Mesothelial cell of epicardium (in vitro differentiated cells): ENCODE measurements around the gene DQX1. TPM values are rescaled to one million over a fixed set of nuclear protein-coding genes. Genes with fewer than 3 reads are reported as not detected.

Experiments
- DNase-seq, 2 experiments: peaks; one replicate each; pipeline ENCODE4 v3.0.0; 2021; ENCODE audit warnings: low spot score in 2 of 2; ENCODE audit not compliant: unreplicated experiment in 2 of 2
- H3K27ac Mint-ChIP-seq: 2 replicates; pipeline ENCODE4 v1.8.0; 2021; ENCODE audit warnings: mixed read lengths
- H3K27me3 Mint-ChIP-seq: 2 replicates; pipeline ENCODE4 v1.8.0; 2021; ENCODE audit warnings: low read depth, mixed read lengths
- H3K36me3 Mint-ChIP-seq: 2 replicates; pipeline ENCODE4 v1.8.0; 2021; ENCODE audit warnings: mixed read lengths
- H3K4me1 Mint-ChIP-seq: 2 replicates; pipeline ENCODE4 v1.8.0; 2021; ENCODE audit warnings: mixed read lengths
- H3K4me3 Mint-ChIP-seq: 2 replicates; pipeline ENCODE4 v1.8.0; 2021; ENCODE audit warnings: mild to moderate bottlenecking, moderate library complexity, mixed read lengths
- H3K9me3 Mint-ChIP-seq: 2 replicates; pipeline ENCODE4 v1.8.0; 2021; ENCODE audit warnings: mixed read lengths
- total RNA-seq: library from RNA; stranded (reverse); gene quantifications from 3 replicates; pipeline ENCODE4 v1.2.1, GENCODE V29; 2021
- TF ChIP-seq, protein P1 (sequence below): fragments of 200-600 bp; sonication (generic); IDR thresholded peaks from one replicate; pipeline ENCODE4 v1.5.0; 2021; ENCODE audit warnings: antibody characterized with exemption; ENCODE audit not compliant: unreplicated experiment

The DQX1 gene
- total RNA-seq, 1 donor from 2014 or later: 0.42 TPM

DNA sequence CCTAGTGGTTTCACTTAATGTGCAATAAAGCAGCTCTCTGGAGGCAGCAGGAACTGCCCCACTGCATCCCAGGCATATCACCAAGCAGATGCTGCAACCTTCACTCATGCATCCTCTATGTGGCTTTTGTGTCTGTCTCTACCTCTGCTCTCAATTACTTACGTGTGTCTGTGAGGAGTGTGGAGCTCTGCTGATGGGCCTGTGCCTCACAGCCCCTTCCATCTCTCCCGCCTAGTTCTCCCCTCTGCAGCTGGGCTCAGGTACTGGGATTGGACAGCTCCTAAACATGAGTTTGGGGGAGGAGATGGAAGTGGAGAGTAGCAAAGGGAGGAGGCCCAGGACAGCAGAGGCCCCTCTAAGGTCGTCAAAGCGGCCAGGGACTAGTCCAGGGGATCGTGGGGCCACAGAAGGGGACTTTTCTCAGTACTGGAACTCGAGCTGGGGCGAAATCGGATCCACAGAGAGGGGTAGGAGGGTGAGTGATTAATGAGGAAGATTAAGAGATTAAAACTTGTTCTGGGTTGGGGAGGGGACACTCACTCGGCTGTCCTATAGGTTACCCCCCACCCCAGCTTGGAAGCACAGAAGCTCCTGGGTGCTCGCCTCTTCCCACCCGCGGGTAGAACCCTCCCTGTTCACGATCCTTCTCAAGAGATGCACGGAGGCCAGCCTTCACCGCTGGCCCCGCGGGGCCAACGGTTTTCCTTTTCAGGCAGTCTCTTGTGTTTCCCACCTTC is 24.5 kb downstream of the DQX1 start:
- peak overlapping the region; percentile 68 for H3K4me3 Mint-ChIP-seq
- H3K4me1 Mint-ChIP-seq: peaks cover 51% of the 10 kb centered on the region
- peaks cover 88% of the 10 kb centered on the region for H3K27me3 Mint-ChIP-seq
- no peak overlapping the region for H3K27ac Mint-ChIP-seq
- TF ChIP-seq, protein P1, sequence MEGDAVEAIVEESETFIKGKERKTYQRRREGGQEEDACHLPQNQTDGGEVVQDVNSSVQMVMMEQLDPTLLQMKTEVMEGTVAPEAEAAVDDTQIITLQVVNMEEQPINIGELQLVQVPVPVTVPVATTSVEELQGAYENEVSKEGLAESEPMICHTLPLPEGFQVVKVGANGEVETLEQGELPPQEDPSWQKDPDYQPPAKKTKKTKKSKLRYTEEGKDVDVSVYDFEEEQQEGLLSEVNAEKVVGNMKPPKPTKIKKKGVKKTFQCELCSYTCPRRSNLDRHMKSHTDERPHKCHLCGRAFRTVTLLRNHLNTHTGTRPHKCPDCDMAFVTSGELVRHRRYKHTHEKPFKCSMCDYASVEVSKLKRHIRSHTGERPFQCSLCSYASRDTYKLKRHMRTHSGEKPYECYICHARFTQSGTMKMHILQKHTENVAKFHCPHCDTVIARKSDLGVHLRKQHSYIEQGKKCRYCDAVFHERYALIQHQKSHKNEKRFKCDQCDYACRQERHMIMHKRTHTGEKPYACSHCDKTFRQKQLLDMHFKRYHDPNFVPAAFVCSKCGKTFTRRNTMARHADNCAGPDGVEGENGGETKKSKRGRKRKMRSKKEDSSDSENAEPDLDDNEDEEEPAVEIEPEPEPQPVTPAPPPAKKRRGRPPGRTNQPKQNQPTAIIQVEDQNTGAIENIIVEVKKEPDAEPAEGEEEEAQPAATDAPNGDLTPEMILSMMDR: no peak
- no peaks in the 10 kb centered on the region for H3K9me3 Mint-ChIP-seq
- H3K36me3 Mint-ChIP-seq: peaks cover 13% of the 10 kb centered on the region
- DNase-seq: no peak

DNA sequence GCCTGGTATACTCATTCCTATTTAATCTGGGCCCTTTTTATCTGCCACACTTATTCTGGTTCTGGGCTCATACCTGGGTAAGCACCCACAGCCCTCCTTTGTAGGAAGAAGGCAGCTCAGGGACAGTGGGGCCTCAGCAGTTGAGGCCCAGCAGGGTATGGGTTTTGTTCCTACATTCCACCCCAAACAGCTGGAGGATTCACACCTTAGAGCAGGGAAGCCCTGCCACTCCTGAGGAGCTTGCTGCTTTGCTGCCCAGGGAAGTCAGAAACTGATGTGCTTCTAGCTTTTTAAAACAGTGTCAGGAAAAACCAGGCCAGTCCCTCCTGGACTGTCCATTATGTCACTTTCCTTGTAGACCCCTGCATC is 25.5 kb downstream of the DQX1 start:
- H3K27ac Mint-ChIP-seq: no peak overlapping the region
- H3K4me3 Mint-ChIP-seq: no peak overlapping the region
- no peaks in the 10 kb centered on the region for H3K9me3 Mint-ChIP-seq
- DNase-seq: no peak
- peaks cover 50% of the 10 kb centered on the region for H3K4me1 Mint-ChIP-seq
- TF ChIP-seq, protein P1: no peak
- H3K36me3 Mint-ChIP-seq: peaks cover 12% of the 10 kb centered on the region
- H3K27me3 Mint-ChIP-seq: peaks cover 95% of the 10 kb centered on the region

DNA sequence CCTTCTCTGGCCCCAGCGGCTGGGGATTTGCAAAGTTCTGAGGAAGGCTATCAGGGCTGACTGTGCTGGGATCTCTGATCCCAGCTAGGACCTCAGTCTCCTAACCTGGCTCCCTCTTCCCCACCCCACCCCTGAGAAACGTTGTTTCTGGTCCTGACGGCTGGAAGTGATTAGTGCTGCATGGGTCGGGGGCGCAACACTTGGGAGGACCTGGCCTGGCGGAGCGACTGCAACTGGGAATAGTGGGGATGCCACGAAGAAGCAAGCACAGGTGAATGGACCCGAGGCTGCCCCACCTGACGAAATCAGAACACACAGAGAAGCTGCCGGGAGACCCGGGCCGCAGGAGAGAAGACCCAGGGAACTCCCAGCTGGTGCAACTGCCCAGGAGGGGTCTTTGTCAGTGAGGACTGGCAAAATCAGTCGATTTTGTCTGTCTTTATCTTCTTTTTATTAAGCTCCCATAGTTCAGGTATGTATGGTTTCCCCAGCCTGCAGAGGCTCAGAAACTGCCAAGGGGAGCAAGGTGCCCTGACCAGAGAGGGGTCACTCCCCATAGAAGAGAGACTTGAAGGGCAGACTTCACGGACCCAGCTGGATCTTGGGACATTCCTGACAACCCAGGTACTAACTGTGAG is 26.0 kb downstream of the DQX1 start:
- no peak for DNase-seq
- H3K27me3 Mint-ChIP-seq: peaks cover 91% of the 10 kb centered on the region
- H3K4me3 Mint-ChIP-seq: peak overlapping the region; percentile 75
- no peak overlapping the region for H3K27ac Mint-ChIP-seq
- peaks cover 48% of the 10 kb centered on the region for H3K4me1 Mint-ChIP-seq
- H3K36me3 Mint-ChIP-seq: peaks cover 8% of the 10 kb centered on the region
- no peaks in the 10 kb centered on the region for H3K9me3 Mint-ChIP-seq
- TF ChIP-seq, protein P1: no peak

DNA sequence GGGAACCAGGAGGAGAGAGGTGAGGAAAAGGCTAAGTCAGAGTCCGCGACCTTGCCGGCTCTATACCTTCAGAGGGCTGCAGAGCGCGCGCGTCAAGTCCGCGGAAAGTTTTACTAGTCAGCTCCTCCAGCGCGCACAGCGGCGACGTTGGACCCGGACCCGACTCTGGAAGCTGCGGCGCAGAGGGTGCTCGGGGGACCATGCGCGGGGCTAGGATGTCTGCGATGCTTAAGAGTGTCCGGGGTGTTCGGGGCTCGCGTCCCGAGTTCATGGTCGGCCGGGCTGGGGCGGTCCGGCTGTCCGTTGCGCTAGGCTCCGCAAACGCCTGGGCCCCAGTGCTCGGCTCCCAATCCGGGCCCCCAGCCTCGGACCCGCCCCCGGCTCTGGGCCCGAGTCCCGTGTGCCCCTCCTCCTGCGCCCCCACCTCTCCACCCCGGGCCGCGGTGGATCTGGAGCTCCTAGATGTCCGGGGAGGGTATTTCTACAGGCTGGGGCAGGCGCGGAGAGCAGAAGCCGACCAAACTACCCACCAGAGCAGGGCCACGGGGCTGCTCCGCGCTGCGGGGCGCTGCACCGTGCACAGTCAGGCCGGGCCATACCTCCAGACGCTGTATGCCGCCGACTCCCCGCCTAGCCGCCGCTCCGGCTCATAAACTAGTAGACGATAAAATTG is 26.6 kb downstream of the DQX1 start, which contains the start of gene LBX2:
Gene LBX2, minus strand, starts transcription at position 337 of the 673 bp plus-strand sequence. Its CDS starts 66 bp downstream, at position 271.
- H3K27me3 Mint-ChIP-seq: peaks cover 85% of the 10 kb centered on the region
- peak in 1 of 2 experiments; percentile 52 for DNase-seq
- peaks cover 2% of the 10 kb centered on the region for H3K36me3 Mint-ChIP-seq

DNA sequence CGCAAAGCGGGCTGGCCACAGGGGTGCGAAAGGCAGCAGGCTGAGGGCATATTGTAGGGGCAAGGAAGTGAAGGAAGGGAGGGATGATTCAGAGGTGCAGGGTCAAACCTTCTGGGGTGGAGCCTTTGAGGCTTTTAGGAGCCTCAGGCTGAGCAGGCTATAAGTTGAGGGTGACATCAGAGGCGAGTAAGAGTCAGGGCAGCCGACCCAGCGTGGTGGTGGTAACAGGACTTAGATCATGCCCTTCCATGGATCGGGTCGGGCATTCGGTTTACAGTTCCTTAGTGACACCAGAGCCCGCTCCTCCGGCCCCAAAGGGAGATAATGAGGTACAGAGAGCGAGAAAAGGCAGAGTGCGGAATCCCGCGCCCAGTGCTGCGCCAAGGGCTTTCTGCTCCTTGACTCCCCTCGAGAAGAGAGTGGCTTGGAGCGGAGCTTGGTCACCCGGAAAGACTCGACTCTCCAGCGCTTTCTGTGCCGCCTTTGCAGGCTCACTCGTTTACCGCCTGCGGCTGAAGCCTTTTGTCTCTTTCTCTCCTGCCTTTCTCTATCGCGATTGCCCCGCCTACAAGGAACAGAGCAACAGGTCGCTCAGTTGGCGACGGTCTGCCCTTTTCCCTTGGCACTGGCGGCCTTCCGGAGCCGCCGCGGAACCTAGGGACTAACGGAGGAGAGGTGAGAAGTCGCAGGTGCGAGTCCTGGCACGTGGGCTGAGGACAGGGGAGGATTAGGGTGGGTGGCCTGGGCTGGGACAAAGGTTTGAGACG is 27.3 kb downstream of the DQX1 start:
- peak in 1 of 2 experiments; percentile 46 for DNase-seq
- TF ChIP-seq, protein P1: no peak
- Mint-ChIP-seq H3K36me3 (peaks cover 7% of the 10 kb centered on the region), H3K27me3 (peaks cover 78% of the 10 kb centered on the region), H3K9me3 (no peaks in the 10 kb centered on the region), H3K4me1 (peaks cover 42% of the 10 kb centered on the region), H3K27ac (no peak overlapping the region), H3K4me3 (peak overlapping the region; percentile 75)

More for the DNA sequence above, 26.6 kb downstream of the DQX1 start, which contains the start of gene LBX2:
- TF ChIP-seq, protein P1: no peak
- H3K27ac Mint-ChIP-seq: no peak within 1 kb of the TSS
- peak within 1 kb of the TSS; percentile 75 for H3K4me3 Mint-ChIP-seq
- no peaks in the 10 kb centered on the region for H3K9me3 Mint-ChIP-seq
- peaks cover 43% of the 10 kb centered on the region for H3K4me1 Mint-ChIP-seq
